Anterior cingulate cortex (tissue), 58 donors: ENCODE results near the gene CYP3A5.

Experiments used
- DNase-seq, 58 donors: peaks; one replicate each; lab custom pipeline; 2025; lab: John Stamatoyannopoulos, UW

CYP3A5 gene

DNA sequence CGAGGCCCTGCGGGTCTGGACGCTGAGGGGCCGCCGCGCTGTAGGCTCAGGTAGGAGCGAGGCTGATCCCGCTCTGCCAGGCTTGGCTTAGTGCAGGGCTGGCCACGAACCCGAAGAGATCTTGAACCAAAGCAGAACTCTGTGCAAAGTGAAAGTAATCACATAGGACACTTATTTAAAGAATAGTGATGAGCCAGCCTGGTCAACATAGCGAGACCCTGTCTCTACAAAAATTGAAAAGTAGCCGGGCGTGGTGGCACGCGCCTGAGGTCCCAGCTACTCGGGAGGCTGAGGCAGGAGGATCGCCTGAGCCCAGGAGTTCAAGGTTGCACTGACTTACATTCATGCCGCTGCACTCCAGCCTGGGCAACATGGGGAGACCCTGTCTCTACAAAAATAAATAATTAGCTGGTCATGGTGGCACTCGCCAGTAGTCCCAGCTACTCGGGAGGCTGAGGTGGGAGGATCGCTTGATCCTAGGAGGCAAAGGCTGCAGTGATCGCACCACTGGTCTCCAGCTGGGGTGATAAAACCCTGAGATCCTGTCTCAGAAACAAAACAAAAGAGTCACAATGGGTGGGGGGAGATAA is 62.5 kb downstream of the CYP3A5 start:
- no peak for DNase-seq

DNA sequence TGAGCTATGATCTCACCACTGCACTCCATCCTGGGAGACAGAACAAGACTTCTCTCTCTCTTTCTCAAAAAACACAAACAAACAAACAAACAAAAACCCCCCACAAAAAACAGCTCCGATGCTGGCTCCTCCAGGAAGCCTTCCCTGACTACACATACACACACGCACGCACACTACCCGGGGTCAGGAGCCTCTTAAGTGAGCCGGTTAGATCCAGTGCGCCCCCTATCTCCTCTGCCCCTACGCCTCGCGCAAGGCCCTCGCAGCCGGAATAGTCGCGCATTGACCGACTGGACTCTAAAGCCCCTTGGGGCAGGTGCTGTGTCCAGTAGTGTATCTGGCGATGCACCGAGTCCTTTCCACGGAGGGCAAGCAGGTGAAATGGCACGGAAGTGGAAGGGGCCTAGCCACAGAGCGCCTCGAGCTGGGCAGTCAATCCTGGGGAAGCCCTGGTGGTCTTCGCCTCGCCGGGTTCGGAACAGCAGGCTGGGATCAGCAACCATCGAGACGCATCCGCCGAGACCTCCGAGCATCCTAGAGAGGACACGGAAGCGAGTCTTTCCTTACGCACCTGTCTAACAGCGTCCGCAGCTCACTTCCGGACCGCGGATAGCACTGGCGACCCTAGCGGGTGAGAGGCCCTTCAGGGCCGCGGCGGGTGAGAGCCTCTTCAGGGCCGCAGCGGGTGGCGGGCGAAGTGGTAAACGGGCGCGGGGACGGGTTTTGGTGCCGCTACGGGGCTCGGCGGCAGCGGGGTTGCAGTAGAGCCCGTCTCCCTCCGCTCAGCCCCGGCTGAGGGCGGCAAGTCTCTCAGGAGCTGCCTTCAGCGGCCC is 63.2 kb downstream of the CYP3A5 start, which contains the start of gene ZSCAN25:
Gene ZSCAN25 (plus strand): TSS at position 588 of the 833 bp plus-strand sequence. CDS start 2,661 bp downstream, outside the sequence.
- DNase-seq = peak; percentile 22 to 92 (median 79)

DNA sequence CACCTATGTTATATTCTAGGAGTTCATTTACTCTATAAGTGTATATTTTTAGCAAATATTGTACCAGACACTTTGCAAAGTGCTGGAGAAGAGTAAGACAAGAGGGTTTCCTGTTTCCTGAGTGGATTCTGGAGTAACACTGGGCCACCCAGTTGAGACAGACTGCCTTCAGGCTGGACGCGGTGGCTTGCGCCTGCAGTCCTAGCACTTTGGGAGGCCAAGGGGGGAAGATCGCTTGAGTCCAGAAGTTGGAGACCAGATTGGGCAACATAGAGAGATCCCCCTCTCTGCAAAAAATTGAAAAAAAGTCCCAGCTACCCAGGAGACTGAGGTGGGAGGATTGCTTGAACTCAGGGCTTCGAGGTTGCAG is 63.8 kb downstream of the CYP3A5 start:
- no peak for DNase-seq

DNA sequence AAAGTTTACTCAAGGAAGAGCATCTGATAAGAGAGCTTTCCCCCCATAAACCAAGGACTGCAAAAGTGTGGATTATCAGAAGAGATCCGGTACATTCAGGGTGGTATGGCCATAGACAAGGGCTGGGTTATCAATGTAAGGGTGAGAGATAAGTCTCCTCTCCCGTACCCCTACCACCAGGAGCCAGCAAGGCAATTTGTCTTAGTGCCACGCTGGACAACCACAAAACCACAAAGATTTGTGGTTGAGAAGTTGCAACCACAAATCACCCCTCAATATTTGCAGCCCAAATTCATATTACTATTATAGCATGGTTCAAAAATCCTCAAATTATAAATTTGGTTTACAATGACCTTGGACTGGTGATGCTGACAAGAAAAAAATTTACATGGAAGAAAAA is 65.3 kb downstream of the CYP3A5 start:
- no peak for DNase-seq

DNA sequence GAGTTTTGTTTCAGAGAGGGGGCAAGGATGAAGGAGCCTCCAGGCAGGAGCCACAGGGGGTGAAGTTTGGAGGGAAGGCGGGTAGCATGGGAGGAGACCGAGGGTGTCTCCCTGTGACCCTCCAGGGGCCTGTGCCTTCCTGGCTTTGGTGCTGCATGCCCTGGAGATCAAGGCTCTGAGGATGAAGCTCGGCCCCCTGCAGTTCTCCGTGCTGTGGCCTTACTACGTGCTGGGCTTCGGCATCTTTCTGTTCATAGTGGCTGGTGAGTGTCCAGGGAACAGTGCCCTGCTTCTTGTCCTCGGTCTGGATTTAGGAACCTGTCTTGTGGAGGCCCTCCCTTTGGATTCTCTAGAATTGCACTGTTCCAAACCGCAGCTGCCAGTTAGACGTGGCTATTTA is 72.2 kb downstream of the CYP3A5 start:
- DNase-seq = no peak

DNA sequence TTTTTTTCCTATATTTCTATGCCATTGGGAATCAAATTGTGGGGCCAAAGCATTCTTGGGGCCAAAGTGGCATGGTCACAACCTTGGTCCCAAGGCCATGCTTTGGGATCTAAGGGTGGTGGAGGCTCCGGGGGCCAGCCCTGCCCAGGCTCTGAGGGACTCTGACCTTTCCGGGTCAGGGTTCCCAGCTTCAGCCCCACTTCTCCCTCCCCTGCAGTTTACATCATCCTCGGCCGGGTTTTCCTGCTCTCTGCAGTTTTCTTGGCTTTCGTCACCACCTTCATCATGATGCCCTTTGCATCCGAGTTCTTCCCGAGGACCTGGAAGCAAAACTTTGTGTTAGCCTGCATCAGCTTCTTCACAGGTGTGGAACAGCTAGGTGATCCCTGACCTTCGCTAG is 73.3 kb downstream of the CYP3A5 start:
- no peak for DNase-seq

DNA sequence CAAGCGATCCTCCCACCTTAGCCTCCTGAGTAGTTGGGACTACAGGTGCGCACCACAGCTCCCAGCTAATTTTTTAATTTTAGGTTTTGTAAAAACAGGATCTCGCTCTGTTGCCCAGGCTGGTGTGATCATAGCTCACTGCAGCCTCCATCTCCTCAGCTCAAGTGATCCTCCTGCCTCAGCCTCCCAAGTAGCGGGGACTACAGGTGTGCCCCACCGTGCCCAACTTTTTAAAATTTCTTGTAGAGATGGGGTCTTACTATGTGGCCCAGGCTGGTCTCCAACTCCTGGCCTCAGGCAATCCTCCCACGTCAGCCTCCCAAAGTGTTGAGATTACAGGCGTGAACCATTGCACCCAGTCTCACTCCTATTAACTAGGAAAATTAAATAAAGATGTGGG is 74.3 kb downstream of the CYP3A5 start:
- no peak for DNase-seq

DNA sequence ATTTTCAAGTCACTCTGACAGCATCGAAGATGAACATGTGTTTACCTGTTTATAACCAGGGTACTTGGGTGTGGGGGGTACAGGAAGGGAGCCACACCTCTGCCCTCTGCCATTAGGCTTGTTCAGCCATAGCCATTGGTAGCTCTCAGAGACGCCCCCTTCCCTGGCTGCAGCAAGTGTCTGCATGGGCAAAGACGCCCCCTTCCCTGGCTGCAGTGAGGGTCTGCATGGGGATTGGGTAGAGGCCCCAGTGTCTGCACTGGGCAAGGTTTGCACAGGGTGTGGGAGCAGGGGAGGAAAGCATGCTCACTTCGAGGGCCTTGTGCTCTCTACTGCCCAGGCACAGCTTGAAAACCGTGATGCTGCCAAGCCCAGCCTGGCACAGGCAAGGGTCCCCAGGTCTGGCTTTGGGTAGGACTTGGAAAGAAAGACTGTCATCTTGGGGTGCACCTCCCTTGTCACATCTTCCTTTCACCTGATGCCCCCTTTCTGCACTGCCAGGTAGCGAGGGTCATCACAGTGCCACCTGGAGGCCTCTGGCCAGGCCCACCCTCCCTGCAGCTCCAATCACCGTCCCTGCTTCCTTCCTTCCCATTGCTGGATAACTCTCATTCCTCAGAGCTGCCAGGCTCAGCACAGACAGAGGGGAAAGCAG is 78.0 kb downstream of the CYP3A5 start:
- no peak for DNase-seq

DNA sequence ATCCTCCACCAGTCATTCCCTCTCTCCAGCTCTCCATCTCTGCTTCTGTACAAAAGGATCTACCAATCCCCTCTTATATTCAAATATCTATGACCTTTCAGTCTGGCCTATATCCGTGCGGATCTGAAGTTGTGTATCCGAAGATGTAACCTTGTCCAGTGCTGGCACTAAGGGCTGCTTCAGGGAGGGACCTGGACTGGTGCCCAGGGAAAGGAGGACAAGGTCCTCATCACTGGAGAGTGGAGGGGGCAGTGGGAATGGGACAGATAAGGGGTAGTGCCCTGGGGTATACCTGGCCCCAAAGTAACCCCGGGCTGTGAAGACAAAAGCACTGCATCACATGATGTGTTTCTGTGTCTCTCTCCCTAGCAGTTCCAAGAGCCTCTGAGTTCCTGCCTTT is 80.0 kb downstream of the CYP3A5 start:
- no peak for DNase-seq
